Smooth muscle cell (in vitro differentiated cells): ENCODE data around the gene UGT2A3. TPM values are rescaled to one million over a fixed set of nuclear protein-coding genes. Genes with fewer than 3 reads are reported as not detected.

Source experiments
- DNase-seq: peaks from one replicate; lab custom pipeline; 2025; ENCODE audit not compliant: unreplicated experiment; lab: John Stamatoyannopoulos, UW
- H2AFZ ChIP-seq: fragments of 200-600 bp; sonication (generic); 2 replicates; pipeline ENCODE4 v1.6.0; 2016; ENCODE audit warnings: antibody characterized with exemption, low read depth, mild to moderate bottlenecking
- H3F3A ChIP-seq: fragments of 200-600 bp; sonication (generic); 2 replicates; pipeline ENCODE4 v1.6.0; 2017; ENCODE audit warnings: antibody characterized with exemption, low read depth
- H3K27ac ChIP-seq: fragments of 200-600 bp; sonication (generic); 2 replicates; pipeline ENCODE4 v1.5.1; 2016; ENCODE audit warnings: low read depth, mild to moderate bottlenecking
- H3K27me3 ChIP-seq: fragments of 200-600 bp; sonication (generic); 2 replicates; pipeline ENCODE4 v1.6.1; 2016; ENCODE audit warnings: low read depth, mild to moderate bottlenecking
- H3K36me3 ChIP-seq: fragments of 200-600 bp; sonication (generic); 2 replicates; pipeline ENCODE4 v1.5.1; 2016; ENCODE audit warnings: low read depth
- H3K4me1 ChIP-seq: fragments of 200-600 bp; sonication (generic); 2 replicates; pipeline ENCODE4 v1.5.1; 2016; ENCODE audit warnings: low read depth
- H3K4me2 ChIP-seq: fragments of 200-600 bp; sonication (generic); 2 replicates; pipeline ENCODE4 v1.6.0; 2016; ENCODE audit warnings: mild to moderate bottlenecking
- H3K4me3 ChIP-seq: fragments of 200-600 bp; sonication (generic); 2 replicates; pipeline ENCODE4 v1.5.1; 2016; ENCODE audit warnings: mild to moderate bottlenecking
- H3K79me2 ChIP-seq: fragments of 200-600 bp; sonication (generic); 2 replicates; pipeline ENCODE4 v1.6.0; 2016; ENCODE audit warnings: low read depth, mild to moderate bottlenecking
- H3K9ac ChIP-seq: fragments of 200-600 bp; sonication (generic); 2 replicates; pipeline ENCODE4 v1.6.0; 2016; ENCODE audit warnings: low read depth
- H3K9me3 ChIP-seq: fragments of 200-600 bp; sonication (generic); replicated peaks from 2 replicates; pipeline ENCODE4 v1.5.1; 2016; ENCODE audit warnings: low read depth
- H4K20me1 ChIP-seq: fragments of 200-600 bp; sonication (generic); 2 replicates; pipeline ENCODE4 v1.6.0; 2016; ENCODE audit warnings: low read depth
- CTCF ChIP-seq: fragments of 200-600 bp; sonication (generic); IDR thresholded peaks from 2 replicates; pipeline ENCODE4 v1.5.1; 2017; ENCODE audit warnings: borderline replicate concordance, mild to moderate bottlenecking, antibody characterized with exemption; ENCODE audit not compliant: insufficient read depth, poor library complexity, severe bottlenecking
- WGBS: methylation state at CpG from one replicate; pipeline ENCODE4 v1.1.7; 2016; ENCODE audit warnings: low lambda C conversion rate; 5-methylcytosine and 5-hydroxymethylcytosine counted together
- polyA plus RNA-seq: library from polyadenylated mRNA; unstranded; fragments of >200 nt; fragmentation: Nextera tagmentation; extraction: Ambion mirVana; gene quantifications from 2 replicates; pipeline ENCODE4 v1.2.1, GENCODE V29; 2016
- total RNA-seq: library from RNA; depleted of rRNA; stranded (reverse); fragments of >200 nt; gene quantifications from 2 replicates; pipeline ENCODE4 v1.2.3, GENCODE V29; 2014

The UGT2A3 gene
- total and polyA plus RNA-seq, 2 experiments from 2014 or later = not detected

DNA sequence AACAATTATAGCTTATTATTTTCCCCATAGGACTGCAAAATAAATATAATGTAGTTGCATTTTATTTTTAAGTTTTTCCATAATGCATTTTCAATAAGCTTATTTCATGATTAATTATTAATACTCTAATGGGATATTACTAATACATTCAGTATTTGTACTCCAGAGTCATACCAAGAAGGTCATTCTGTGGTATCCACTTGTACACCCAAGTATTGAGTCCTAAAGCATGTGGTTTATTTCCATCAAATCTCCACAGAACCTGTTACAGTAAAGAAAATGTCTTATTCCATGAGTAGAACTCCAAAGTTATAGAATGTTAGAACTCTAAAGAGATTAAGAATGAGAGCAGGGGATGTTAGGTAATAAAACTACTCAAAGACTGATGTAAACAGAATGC lies 30.6 kb downstream of the UGT2A3 start:
- Histone ChIP-seq H3K79me2 (no peaks in the 10 kb centered on the region), H3K9me3 (no peaks in the 10 kb centered on the region), H3K9ac (no peak overlapping the region), H2AFZ (no peak overlapping the region), H3K4me1 (no peaks in the 10 kb centered on the region), H3K27ac (no peak overlapping the region), H3F3A (no peaks in the 10 kb centered on the region), H3K36me3 (no peaks in the 10 kb centered on the region), H3K4me2 (no peak overlapping the region), H3K27me3 (no peaks in the 10 kb centered on the region), H4K20me1 (no peaks in the 10 kb centered on the region), H3K4me3 (no peak overlapping the region)
- DNase-seq = no peak
- no peak for TF ChIP-seq CTCF

- no peak overlapping the region for H3K4me3 ChIP-seq
- DNase-seq = no peak
- no peaks in the 10 kb centered on the region for H3K9me3 ChIP-seq
- no peak overlapping the region for H3K27ac ChIP-seq
- no peak overlapping the region for H3K4me2 ChIP-seq
- H4K20me1 ChIP-seq = no peaks in the 10 kb centered on the region
- no peaks in the 10 kb centered on the region for H3F3A ChIP-seq
- H3K36me3 ChIP-seq = no peaks in the 10 kb centered on the region
- TF ChIP-seq CTCF = no peak
- no peaks in the 10 kb centered on the region for H3K4me1 ChIP-seq
- no peak overlapping the region for H3K9ac ChIP-seq
- no peaks in the 10 kb centered on the region for H3K79me2 ChIP-seq
- WGBS = 98% methylated on average over 8 of the region's 8 CpGs
- H3K27me3 ChIP-seq = no peaks in the 10 kb centered on the region
- no peak overlapping the region for H2AFZ ChIP-seq
Measured at GRCh38 chr4:68917016-68917415, 34.6 kb downstream of the UGT2A3 start.

- Histone ChIP-seq H3K27ac (no peak overlapping the region), H3K79me2 (no peaks in the 10 kb centered on the region), H3F3A (no peaks in the 10 kb centered on the region), H3K4me3 (no peak overlapping the region), H2AFZ (no peak overlapping the region), H4K20me1 (no peaks in the 10 kb centered on the region), H3K36me3 (no peaks in the 10 kb centered on the region), H3K27me3 (no peaks in the 10 kb centered on the region), H3K4me1 (no peaks in the 10 kb centered on the region), H3K9ac (no peak overlapping the region), H3K9me3 (no peaks in the 10 kb centered on the region), H3K4me2 (no peak overlapping the region)
- DNase-seq = no peak
- 81% methylated on average over 3 of the region's 3 CpGs for WGBS
- TF ChIP-seq CTCF = no peak
Measured at GRCh38 chr4:68912807-68913206, 38.8 kb downstream of the UGT2A3 start.

DNA sequence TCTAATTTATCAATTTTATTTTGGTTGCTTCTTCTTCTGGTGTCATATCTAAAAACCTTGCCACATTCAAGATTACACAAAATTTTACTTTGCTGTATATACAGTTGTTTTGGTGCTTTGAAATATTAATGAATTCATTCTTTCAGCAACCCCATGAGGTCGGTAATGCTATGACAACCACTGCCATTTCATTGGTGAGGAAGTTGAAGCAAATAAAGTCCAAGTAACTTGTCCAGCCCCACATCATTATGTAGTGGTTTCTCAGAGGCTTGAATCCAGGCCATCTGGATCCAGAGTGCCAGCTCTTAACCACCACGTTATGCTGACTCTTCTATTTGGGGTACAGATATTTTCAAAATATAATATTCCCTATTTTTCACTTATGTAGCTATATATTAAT lies 42.2 kb downstream of the UGT2A3 start:
- no peak overlapping the region for H2AFZ ChIP-seq
- H4K20me1 ChIP-seq = no peaks in the 10 kb centered on the region
- H3K4me3 ChIP-seq = peak overlapping the region; percentile 39
- H3K4me1 ChIP-seq = peaks cover 20% of the 10 kb centered on the region
- no peak overlapping the region for H3K9ac ChIP-seq
- H3K27me3 ChIP-seq = no peaks in the 10 kb centered on the region
- no peak overlapping the region for H3K4me2 ChIP-seq
- no peak for TF ChIP-seq CTCF
- WGBS = 87% methylated on average over 2 of the region's 2 CpGs
- H3K9me3 ChIP-seq = no peaks in the 10 kb centered on the region
- H3K27ac ChIP-seq = no peak overlapping the region
- H3K79me2 ChIP-seq = no peaks in the 10 kb centered on the region
- H3K36me3 ChIP-seq = no peaks in the 10 kb centered on the region
- no peak for DNase-seq
- no peaks in the 10 kb centered on the region for H3F3A ChIP-seq
